Measurements from ENCODE around the gene MSRB3. TPM values are rescaled to one million over a fixed set of nuclear protein-coding genes. Genes with fewer than 3 reads are reported as not detected.

MSRB3 gene
- total RNA-seq, 1 donor = 72.4 TPM

- Histone ChIP-seq H3K9me3 (ENCODE audit: low read depth, low read length) (no peaks in the 10 kb centered on the region), H2AFZ (ENCODE audit: low read length) (no peak overlapping the region), H3K4me2 (ENCODE audit: insufficient read depth, low read length) (no peak overlapping the region), H3K36me3 (ENCODE audit: insufficient read depth, low read length) (no peaks in the 10 kb centered on the region), H3K27me3 (ENCODE audit: insufficient read depth, low read length) (no peaks in the 10 kb centered on the region), H3K79me2 (ENCODE audit: insufficient read depth, low read length) (no peaks in the 10 kb centered on the region), H4K20me1 (ENCODE audit: insufficient read depth, low read length) (no peaks in the 10 kb centered on the region), H3K27ac (ENCODE audit: low read depth, low read length) (no peak overlapping the region), H3K4me1 (ENCODE audit: insufficient read depth, low read length) (peaks cover 10% of the 10 kb centered on the region), H3K4me3 (ENCODE audit: insufficient read depth, low read length) (no peak overlapping the region)
- TF ChIP-seq CTCF (IDR thresholded peaks at IDR 0.05; ENCODE audit: extremely low read depth, low read depth, low read length) = no peak
- peak; percentile 6 for DNase-seq (ENCODE audit: insufficient read length, low spot score, missing footprints)
Observed at GRCh38 chr12:65384240-65384639, 105.8 kb downstream of the MSRB3 start.

- H3K79me2 ChIP-seq (ENCODE audit: insufficient read depth, low read length) = no peaks in the 10 kb centered on the region
- H3K4me2 ChIP-seq (ENCODE audit: insufficient read depth, low read length) = no peak overlapping the region
- H3K9me3 ChIP-seq (ENCODE audit: low read depth, low read length) = no peaks in the 10 kb centered on the region
- H3K27ac ChIP-seq (ENCODE audit: low read depth, low read length) = peak overlapping the region; percentile 6
- H3K36me3 ChIP-seq (ENCODE audit: insufficient read depth, low read length) = peaks cover 7% of the 10 kb centered on the region
- no peaks in the 10 kb centered on the region for H3K27me3 ChIP-seq (ENCODE audit: insufficient read depth, low read length)
- H3K4me3 ChIP-seq (ENCODE audit: insufficient read depth, low read length) = no peak overlapping the region
- H4K20me1 ChIP-seq (ENCODE audit: insufficient read depth, low read length) = no peaks in the 10 kb centered on the region
- H2AFZ ChIP-seq (ENCODE audit: low read length) = no peak overlapping the region
- H3K4me1 ChIP-seq (ENCODE audit: insufficient read depth, low read length) = peaks cover 10% of the 10 kb centered on the region
- no peak for TF ChIP-seq CTCF (IDR thresholded peaks at IDR 0.05; ENCODE audit: extremely low read depth, low read depth, low read length)
- DNase-seq (ENCODE audit: insufficient read length, low spot score, missing footprints) = no peak
Observed at GRCh38 chr12:65387396-65387795, 108.9 kb downstream of the MSRB3 start.

- Histone ChIP-seq H3K4me3 (ENCODE audit: insufficient read depth, low read length) (no peak overlapping the region), H3K79me2 (ENCODE audit: insufficient read depth, low read length) (no peaks in the 10 kb centered on the region), H3K4me1 (ENCODE audit: insufficient read depth, low read length) (peaks cover 10% of the 10 kb centered on the region), H2AFZ (ENCODE audit: low read length) (no peak overlapping the region), H3K36me3 (ENCODE audit: insufficient read depth, low read length) (peaks cover 10% of the 10 kb centered on the region), H3K27me3 (ENCODE audit: insufficient read depth, low read length) (no peaks in the 10 kb centered on the region), H3K4me2 (ENCODE audit: insufficient read depth, low read length) (no peak overlapping the region), H4K20me1 (ENCODE audit: insufficient read depth, low read length) (no peaks in the 10 kb centered on the region), H3K9me3 (ENCODE audit: low read depth, low read length) (no peaks in the 10 kb centered on the region), H3K27ac (ENCODE audit: low read depth, low read length) (no peak overlapping the region)
- TF ChIP-seq CTCF (IDR thresholded peaks at IDR 0.05; ENCODE audit: extremely low read depth, low read depth, low read length) = no peak
- no peak for DNase-seq (ENCODE audit: insufficient read length, low spot score, missing footprints)
Observed at GRCh38 chr12:65389436-65389835, 111.0 kb downstream of the MSRB3 start.

GRCh38 chr12:65391711-65392110 lies 113.2 kb downstream of the MSRB3 start:
- peaks cover 10% of the 10 kb centered on the region for H3K4me1 ChIP-seq (ENCODE audit: insufficient read depth, low read length)
- TF ChIP-seq CTCF (IDR thresholded peaks at IDR 0.05; ENCODE audit: extremely low read depth, low read depth, low read length) = no peak
- H3K79me2 ChIP-seq (ENCODE audit: insufficient read depth, low read length) = no peaks in the 10 kb centered on the region
- no peak for DNase-seq (ENCODE audit: insufficient read length, low spot score, missing footprints)
- H2AFZ ChIP-seq (ENCODE audit: low read length) = no peak overlapping the region
- no peaks in the 10 kb centered on the region for H3K27me3 ChIP-seq (ENCODE audit: insufficient read depth, low read length)
- H3K27ac ChIP-seq (ENCODE audit: low read depth, low read length) = no peak overlapping the region
- peaks cover 12% of the 10 kb centered on the region for H3K36me3 ChIP-seq (ENCODE audit: insufficient read depth, low read length)
- H3K9me3 ChIP-seq (ENCODE audit: low read depth, low read length) = no peaks in the 10 kb centered on the region
- H4K20me1 ChIP-seq (ENCODE audit: insufficient read depth, low read length) = no peaks in the 10 kb centered on the region
- H3K4me2 ChIP-seq (ENCODE audit: insufficient read depth, low read length) = no peak overlapping the region
- no peak overlapping the region for H3K4me3 ChIP-seq (ENCODE audit: insufficient read depth, low read length)
